NCI-H82 treated with DMSO at 0.1 percent for 48 hours (cell line): ENCODE measurements around the gene SLC8A2.

Experiments used
- DNase-seq: peaks from one replicate; lab custom pipeline; 2025; ENCODE audit not compliant: unreplicated experiment; lab: John Stamatoyannopoulos, UW

Gene SLC8A2

GRCh38 chr19:47461876-47462275 is 9.8 kb downstream of the SLC8A2 start:
- DNase-seq: no peak

- no peak for DNase-seq
These were observed 12.2 kb downstream of the SLC8A2 start for GRCh38 chr19:47459477-47459876.

GRCh38 chr19:47458672-47459071 is 13.0 kb downstream of the SLC8A2 start:
- DNase-seq: no peak

GRCh38 chr19:47456721-47457474 is 14.8 kb downstream of the SLC8A2 start:
- no peak for DNase-seq

- no peak for DNase-seq
These were observed 21.2 kb downstream of the SLC8A2 start for GRCh38 chr19:47450478-47450877.

GRCh38 chr19:47448360-47448727 is 23.3 kb downstream of the SLC8A2 start:
- no peak for DNase-seq

- DNase-seq: peak; percentile 95
These were observed 24.0 kb downstream of the SLC8A2 start for GRCh38 chr19:47447470-47448359.

- DNase-seq: peak; percentile 95
These were observed 24.9 kb downstream of the SLC8A2 start for GRCh38 chr19:47446534-47447469.

GRCh38 chr19:47445937-47446402 is 25.7 kb downstream of the SLC8A2 start:
- peak; percentile 57 for DNase-seq

- DNase-seq: no peak
These were observed 26.2 kb downstream of the SLC8A2 start for GRCh38 chr19:47445527-47445926.

GRCh38 chr19:47444388-47444821 is 27.3 kb downstream of the SLC8A2 start:
- DNase-seq: no peak

- no peak for DNase-seq
These were observed 28.4 kb downstream of the SLC8A2 start for GRCh38 chr19:47443331-47443730.

- no peak for DNase-seq
These were observed 32.9 kb downstream of the SLC8A2 start for GRCh38 chr19:47438793-47439220.

- no peak for DNase-seq
These were observed 34.2 kb downstream of the SLC8A2 start for GRCh38 chr19:47437500-47437899.

GRCh38 chr19:47436712-47437401 is 34.8 kb downstream of the SLC8A2 start:
- DNase-seq: peak; percentile 49

GRCh38 chr19:47435883-47436417 is 35.7 kb downstream of the SLC8A2 start:
- no peak for DNase-seq

GRCh38 chr19:47435196-47435595 is 36.5 kb downstream of the SLC8A2 start:
- DNase-seq: no peak

GRCh38 chr19:47434088-47434487 is 37.6 kb downstream of the SLC8A2 start:
- no peak for DNase-seq

GRCh38 chr19:47433121-47433520 is 38.6 kb downstream of the SLC8A2 start:
- no peak for DNase-seq

- no peak for DNase-seq
These were observed 39.2 kb downstream of the SLC8A2 start for GRCh38 chr19:47432499-47432898.
